Stimulated activated CD8-positive, alpha-beta memory T cell treated with anti-CD3 and anti-CD28 coated beads, Interleukin-7, amount 100 ng/mL, for 4 hours (primary cell): ENCODE measurements around the gene RBM12.

Experiments
- DNase-seq, 2 donors: peaks; one replicate each; pipeline ENCODE4 v3.0.0-alpha.2; 2020; ENCODE audit warnings: low read depth in 2 of 2

RBM12 gene

DNA sequence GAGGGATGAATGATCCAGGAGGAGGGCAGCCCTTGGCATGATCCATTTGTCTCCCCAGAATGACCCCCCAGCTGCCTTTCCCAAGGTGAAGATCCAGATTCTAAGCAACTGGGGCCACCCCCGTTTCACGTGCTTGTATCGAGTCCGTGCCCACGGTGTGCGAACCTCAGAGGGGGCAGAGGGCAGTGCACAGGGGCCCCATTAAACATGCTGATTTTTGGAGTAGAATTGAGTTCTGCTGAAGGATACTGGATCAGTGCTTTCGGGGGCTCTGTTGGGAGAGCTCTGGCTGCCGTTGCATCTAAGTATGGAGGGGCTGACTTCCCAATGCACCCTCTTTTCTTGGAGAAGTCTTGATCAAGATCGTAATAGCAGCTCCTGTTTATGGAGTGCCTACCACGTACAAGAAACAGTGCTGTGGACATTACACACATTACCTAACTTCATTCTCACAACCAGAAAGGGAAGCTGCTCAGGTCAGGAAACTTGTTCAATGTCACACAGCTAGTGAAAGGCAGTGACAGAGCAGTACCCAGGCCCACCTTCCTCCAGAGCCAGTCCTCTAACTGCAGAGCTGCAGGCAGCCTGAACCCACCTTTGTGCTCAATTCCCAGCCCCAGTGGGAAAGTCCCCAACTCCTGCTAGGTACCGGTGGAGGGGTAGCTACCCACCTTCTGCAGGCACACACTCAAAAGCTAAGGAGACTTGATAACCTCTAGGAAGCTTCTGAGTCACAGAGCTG lies 43.7 kb downstream of the RBM12 start:
- no peak for DNase-seq

DNA sequence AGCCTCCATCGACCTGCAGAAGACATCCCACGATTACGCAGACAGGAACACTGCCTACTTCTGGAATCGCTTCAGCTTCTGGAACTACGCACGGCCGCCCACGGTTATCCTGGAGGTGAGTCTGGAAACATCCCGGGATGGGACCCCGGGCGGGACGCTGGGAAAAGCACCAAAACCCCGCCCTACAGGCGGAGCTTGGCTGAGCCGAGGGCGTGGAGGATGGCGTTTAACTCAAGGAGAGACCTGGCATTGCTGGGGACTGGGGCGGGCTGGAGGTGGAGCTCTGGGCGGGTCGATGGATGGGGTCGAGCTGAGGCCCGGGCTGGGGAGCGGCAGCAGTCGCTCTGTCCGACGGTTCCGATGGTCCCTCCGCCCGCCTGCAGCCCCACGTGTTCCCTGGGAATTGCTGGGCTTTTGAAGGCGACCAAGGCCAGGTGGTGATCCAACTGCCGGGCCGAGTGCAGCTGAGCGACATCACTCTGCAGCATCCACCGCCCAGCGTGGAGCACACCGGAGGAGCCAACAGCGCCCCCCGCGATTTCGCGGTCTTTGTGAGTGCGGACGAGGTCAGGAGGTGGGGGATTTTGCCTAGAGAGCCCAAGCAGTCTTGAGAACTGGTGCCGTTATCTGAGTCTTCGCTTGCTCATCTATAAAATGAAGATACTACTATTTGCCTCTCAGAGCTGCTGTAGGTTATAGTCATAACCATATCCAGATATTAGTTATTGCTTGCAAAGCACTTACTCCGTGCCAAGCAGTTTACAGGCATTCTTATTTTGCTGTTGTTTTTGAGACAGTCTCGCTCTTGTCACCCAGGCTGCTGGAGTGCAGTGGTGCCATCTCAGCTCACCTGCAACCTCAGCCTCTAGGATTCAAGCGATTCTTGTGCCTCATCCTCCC lies 45.3 kb downstream of the RBM12 start:
- DNase-seq = peak; percentile 60 to 67

DNA sequence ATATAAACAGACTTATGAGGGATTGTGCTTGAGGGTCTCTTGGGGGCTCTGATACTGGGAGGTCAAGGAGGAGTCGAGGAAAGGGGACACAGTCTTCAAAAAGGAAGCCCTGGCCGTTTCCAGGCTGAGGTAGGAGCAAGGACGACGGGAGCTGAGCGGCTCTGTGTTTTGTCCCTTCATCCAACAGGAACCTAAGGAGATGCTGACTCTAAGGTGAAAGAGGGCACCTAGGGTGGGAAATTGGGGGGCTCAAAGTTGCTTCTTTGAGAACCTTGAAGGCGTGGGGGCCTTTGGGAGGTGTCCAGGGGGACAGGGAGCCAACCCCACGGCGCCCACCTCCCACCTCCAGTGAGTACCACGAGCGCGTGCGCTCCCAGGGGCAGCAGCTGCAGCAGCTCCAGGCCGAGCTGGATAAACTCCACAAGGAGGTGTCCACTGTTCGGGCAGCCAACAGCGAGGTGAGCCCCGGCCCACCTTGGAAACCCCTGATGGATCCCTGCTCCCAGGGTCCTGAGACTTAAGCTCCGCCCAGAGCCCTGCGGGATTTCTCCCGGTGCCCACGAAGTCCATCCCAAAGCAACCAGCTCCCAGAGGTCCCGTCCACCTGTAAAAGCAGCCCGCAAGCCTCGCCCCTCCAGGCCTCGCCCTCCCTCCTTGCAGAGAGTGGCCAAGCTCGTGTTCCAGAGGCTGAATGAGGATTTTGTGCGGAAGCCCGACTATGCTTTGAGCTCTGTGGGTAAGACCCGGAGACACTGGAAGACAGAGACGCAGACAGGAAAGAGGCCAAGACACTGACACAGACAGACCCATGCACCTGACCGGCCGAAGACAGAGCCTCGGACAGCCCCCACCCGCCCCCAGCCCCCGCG lies 46.2 kb downstream of the RBM12 start:
- no peak for DNase-seq

DNA sequence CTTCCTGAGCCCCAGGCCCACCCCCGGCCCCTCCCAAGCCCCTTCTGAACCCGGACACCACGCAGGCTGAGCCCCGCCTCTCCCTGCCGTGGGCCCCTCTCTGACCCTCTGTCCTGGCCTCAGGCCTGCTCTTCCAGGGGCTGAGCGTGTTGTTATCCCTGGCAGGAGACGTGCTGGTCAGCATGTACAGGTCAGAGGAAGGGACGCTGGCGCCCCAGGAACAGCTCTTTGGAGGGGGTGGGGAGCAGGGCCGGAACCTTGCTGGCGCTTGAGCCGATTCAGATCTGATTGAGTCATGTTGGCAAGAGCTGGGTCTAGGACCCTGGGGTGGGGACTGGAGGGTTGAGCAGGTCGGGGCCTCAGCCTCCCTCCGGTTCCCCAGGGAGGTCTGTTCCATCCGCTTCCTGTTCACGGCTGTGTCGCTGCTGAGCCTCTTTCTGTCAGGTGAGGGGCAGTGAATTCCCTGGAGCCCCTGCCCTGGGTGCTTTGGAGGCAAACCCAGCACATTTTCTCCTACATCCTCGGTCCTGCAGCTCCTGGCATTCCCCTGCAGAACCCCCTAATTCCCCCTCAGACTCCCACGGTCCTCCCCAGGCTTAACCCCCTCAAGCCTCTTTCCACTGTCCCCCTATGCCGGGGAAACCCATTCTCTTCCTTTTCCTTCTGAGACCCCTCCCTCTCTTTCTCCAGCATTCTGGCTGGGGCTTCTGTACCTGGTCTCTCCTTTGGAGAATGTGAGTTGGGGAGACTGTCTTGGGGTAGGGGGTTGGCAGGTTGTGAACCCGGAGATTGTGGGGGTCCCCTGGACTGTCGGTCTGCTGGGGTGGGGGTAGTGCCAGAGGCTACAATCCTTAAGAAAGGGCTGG lies 47.1 kb downstream of the RBM12 start:
- no peak for DNase-seq

DNA sequence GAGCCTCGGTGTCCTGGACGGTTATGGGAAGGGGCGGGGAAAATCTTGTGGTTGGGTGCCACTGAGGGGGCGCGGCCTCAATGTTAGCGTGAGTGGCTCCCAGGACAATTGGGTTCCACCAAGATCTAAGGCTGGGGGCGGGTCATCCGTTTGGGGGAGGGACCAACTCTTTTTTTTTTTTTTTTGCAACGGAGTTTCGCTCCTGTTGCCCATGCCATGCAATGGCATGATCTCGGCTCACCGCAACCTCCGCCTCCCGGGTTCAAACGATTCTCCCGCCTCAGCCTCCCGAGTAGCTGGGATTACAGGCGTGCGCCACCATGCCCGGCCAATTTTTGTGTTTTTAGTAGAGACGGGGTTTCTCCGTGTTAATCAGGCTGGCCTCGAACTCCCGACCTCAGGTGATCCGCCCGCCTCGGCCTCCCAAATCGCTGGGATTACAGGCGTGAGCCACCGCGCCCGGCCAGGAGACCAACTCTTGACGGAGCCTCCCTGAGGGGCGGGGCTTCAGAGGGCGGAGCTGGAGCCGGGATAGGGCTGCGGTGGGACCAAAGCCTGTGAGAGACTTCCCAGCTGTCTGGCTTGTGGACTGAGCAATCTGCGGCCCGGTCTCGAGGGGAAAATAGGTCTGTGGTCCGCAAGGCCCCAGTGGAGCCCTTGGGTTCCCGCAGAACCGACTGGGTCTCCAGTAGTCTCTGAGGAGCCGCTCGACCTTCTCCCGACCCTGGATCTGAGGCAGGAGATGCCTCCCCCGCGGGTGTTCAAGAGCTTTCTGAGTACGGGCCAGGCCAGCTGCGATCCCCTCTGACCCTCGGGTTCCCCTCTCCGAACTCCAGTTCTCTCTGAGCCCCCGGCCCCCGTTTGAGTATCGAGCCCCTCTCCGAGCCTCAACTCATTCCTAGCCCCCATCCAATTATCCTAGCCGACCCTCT lies 48.0 kb downstream of the RBM12 start:
- peak in 1 of 2 donors; percentile 38 for DNase-seq

DNA sequence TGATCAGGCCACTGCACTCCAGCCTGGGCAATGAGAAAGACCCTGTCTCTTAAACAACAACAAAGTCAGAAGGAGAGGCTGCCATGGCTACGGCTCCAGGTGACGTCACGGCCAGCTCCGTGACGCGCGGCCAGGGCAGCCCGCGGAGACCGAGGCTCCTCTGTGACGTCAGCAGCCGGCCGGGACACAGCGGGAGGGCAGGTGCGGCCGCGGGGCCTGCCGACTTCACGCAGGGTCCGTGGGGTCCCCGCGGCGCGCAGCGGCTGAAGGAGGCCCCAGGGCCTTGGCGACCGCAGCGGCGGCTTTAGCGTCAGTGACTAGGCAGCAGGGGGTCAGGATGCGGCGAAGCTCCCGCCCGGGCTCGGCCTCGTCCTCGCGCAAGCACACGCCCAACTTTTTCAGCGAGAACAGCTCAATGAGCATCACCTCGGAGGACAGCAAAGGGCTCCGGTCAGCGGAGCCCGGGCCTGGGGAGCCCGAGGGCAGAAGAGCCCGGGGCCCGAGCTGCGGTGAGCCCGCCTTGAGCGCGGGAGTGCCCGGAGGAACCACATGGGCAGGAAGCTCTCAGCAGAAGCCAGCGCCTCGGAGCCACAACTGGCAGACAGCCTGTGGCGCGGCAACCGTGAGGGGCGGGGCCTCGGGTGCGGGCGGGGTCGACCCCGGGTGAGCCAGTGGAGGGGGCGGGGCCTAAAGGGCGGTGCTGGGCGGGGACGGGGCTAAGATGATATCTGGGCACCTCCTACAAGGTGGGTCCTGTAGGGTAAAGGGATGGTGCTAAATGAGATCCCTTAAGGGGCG lies 48.8 kb downstream of the RBM12 start, which contains the start of gene SPAG4:
TSS of gene SPAG4 (plus strand) at position 163 of the 798 bp plus-strand sequence. CDS start at position 338, 175 bp downstream.
- peak; percentile 100 for DNase-seq

DNA sequence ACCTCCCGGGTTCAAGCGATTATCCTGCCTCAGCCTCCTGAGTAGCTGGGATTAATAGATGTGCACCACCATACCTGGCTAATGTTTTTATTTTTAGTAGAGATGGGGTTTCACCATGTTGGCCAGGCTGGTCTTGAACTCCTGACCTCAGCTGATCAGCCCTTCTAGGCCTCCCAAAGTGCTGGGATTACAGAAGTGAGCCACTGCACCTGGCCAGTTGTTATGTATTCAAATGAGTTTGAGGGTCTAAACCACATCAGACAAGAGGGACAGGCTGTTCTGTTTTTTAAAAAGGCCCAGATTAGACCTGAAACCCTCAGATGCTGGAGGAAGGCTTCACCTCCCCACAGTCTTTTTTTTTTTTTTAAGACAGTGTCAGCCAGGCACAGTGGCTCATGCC lies 53.2 kb downstream of the RBM12 start:
- no peak for DNase-seq

DNA sequence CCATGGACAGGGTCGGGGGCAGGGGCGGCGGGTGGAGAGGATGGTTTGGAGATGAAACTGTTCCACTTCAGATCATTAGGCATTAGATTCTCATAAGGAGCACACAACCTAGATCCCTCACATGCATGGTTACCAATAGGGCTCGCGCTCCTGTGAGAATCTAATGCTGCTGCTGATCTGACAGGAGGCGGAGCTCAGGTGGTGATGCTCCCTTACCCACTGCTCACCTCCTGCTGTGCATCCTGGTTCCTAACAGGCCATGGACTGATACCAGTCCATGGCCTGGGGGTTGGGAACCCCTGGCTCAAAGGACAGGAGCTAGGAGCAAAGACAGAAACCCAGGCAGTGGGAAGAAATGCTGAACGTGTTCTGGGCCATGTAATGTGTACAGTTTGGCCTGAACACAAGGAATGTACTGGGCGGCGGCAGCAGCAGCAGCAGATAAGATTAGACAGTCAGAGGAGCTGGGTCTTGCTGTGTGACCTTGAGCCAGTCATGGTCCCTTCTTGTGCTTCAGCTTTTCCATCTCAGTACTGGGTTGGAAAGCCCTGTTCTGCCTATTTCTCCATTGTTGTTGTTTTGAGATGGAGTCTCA lies 53.8 kb downstream of the RBM12 start:
- DNase-seq = no peak

DNA sequence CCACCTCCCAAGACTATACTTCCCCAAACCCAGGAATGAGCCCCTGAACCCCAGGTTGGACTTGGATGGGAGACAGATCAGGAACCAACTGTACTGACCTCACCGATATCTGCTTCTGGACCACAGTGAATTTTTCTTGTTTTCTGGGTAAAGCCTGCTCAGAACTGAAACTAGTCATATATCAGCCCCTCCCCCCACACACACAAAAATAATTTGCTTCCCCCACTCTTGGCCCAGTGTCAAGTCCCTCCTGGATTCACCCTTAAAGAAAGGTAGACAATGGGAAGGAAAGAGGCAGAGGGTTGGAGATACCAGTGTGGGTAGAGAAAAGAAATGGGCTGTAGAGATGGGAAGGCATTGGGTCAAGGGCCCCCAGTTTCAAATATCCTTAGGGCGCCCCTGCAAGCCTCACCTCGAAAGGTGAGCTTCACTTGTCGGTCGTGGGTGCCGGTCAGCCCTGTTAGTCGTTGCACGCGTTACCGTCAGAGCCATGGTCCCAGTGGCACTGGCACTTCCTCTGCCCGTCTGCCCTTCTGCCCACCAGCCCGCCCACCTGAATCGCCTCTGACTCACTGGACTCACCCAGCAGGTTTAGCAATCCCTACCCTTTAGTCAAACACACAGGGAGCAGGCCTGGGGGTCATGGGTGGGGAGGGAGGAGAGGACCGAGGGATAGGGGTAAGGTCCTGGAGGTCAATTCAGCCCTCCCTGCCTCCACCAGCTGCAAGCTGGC lies 57.5 kb downstream of the RBM12 start:
- DNase-seq = no peak

DNA sequence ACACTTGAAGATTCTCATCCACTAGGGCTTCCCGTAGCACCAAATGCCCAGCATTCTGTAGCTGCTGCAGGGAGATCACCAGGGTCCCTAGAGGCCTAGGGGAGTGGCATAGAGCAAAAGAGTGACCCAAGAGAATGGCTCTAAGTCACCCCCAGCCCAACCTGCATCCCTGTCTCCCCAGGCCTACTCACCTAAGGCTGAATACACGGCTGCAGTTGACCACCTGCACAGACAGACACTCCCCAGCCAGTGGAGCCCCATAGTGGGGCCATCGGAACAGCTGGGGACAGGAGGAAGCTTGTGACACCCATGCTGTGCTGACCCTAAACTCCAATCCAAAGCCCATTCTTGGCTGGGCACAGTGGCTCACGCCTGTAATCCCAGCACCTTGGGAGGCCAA lies 58.6 kb downstream of the RBM12 start:
- no peak for DNase-seq

DNA sequence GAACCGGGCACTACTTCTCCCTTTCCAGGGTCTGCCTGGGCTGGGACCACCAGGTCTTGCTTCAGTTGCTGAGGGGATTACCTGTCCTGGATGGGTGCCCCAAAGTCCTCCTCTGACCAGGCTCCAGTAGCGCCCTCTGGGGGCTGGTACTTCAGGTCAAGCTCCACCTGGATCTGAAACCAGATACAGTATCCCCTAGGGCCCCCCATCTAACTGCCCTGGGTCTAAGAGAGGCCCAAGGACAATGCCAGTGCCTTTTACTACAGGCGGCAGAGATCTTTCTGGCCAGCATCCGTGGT lies 60.3 kb downstream of the RBM12 start:
- no peak for DNase-seq

DNA sequence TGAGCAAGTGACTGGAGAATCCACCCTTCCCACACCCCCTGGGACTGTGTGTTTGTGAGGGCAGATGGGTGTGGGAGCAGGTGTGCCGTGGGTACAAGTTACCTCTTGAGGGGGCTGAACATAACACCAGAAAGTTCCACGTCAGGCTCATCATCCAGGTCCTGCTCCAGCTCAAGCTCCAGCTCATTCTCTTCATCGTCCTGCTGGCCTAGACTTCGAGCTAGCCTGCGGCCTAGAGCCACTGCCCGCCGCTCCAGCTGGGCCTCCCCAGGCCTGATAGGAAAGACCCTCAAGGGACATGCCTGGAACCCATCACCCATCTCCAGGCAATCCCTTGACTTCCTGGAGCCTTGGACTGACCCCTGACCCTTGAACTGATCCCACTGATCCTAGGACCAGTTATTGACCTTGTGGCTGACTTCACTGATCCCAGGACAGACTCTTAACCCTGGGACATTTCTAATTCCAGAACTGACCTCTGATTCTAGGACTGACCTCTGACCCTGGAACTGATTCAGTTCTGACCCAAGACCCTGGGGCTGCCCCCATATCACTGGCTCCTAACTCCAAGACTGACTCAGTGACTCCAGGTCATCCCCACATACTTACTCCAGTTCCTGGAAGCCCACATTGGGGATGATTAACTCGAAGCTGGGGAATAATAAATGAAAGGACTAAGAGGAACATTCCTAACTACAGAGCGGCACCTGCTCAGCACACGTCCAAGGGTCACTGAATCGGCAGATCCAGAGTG lies 60.8 kb downstream of the RBM12 start:
- DNase-seq = no peak

DNA sequence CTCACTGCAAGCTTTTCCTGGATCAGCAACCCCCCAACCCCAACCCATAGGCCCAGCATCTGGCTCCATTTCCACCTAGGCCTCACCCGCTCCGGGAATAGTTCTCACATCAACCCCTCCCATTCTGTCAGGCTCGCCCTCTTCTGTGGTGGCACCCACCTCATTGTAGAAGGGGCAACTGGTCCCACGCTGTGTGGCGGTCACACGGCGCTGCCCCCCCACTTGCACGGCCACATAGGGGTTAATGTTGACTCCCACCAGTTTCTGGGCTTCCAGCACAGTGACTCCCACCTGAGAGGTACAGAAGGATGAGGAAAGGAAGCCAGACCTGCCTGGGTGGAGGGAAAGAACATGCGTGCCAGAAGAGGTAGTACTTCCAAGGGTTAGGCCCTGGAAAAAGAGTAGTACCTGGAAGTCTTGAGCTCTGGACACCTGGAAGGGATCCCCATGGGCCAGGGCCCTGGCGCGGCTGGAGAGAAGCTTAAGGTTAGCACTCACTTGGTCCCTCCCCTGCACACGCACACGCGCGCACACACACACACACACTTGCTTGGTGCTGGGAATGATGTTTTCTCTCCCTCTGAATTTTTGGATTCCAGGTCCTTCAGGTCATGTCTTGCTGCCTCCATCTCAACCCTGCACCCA lies 61.7 kb downstream of the RBM12 start:
- DNase-seq = no peak

DNA sequence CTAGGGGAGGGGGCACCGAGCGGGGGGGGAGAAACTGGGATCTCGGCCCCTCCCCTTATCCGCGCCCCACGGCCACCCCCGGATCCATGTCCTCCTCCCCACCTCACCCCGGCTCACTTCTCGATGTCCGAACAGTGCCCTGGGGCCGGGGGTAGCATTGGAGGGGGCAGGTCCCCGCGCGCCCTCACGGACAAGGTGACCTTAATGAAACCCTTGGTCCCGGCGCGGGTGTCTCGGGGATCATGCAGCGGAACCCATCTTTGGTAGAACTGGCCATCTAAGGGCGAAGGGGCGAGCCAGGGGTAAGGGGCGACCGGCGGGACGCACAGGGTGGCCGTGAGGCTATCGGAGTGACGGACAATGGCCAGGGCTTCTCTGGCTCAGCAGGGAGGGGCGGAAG lies 62.7 kb downstream of the RBM12 start:
- no peak for DNase-seq

DNA sequence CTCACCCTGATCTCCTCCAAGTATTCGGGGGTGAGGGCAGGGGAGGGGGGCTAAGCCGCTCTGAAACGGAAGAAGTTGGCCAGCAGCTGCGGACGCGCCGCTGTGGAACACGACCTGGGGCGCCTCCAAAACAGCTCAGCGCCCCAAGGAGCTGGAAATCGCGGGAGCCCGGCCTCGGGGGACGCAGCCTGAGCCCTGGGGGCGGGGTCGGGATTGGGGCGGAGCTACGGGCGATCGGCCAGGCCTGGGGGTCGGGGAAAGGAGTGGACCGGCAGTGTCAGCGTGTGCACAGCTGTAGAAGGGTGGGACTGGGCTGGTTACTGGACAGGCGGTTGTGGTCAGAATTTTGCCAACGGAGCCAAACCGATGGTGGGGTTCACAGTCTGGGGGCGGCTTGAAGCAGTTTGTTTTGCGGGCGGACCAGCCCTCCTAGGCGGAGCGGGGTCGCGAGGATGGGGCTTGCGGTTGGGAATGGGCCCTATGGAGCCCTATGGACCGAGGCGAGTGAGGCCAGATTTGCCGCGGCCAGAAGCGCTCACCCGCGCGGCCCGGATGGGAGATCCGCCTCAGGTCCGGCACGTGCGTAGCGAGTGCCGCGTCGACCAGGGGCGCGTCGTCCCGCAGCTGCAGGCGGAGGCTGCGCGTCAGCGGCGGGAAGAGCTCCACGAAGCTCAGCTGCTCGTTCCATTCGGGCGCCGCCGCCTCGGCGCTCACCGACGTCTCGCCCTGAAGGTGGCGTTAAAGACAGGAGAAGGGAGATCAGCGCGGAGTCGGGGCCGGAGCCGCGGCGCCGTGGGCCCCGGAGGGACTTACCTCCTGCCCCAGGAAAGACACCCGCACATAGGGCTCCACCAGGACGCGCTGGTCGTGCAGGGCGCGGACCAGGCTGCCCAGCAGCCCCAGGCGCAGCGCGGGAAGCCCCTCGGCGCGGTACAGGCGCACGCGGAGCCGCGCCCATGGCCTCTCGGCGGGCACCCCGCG lies 63.4 kb downstream of the RBM12 start:
- peak; percentile 51 to 66 for DNase-seq
